Upper lobe of right lung (tissue), 1 donor: ENCODE data around the gene HLA-DQB1. TPM values are rescaled to one million over a fixed set of nuclear protein-coding genes. Genes with fewer than 3 reads are reported as not detected.
"Not testable (repeated sequence)": the region's sequence is repeated elsewhere in the genome, so short reads cannot be mapped to it uniquely, and the experiment has no call there.

ENCODE experiments used
- ATAC-seq: fragments of 200-7000 bp; cut with Tn5 transposase; one replicate; pipeline ENCODE4 v1.9.1; 2020; ENCODE audit warnings: mild to moderate bottlenecking, moderate library complexity
- DNase-seq: peaks from one replicate; pipeline ENCODE4 v3.0.0-alpha.2; 2020
- H3K27ac ChIP-seq: fragments of 200-600 bp; one replicate; pipeline ENCODE4 v1.8.0; 2022
- H3K27me3 ChIP-seq: fragments of 200-600 bp; one replicate; pipeline ENCODE4 v1.8.0; 2022; ENCODE audit warnings: mild to moderate bottlenecking
- H3K36me3 ChIP-seq: fragments of 200-600 bp; one replicate; pipeline ENCODE4 v1.8.0; 2022
- H3K4me1 ChIP-seq: fragments of 200-600 bp; one replicate; pipeline ENCODE4 v1.8.0; 2022
- H3K4me3 ChIP-seq: fragments of 200-600 bp; one replicate; pipeline ENCODE4 v1.8.0; 2022; ENCODE audit warnings: mild to moderate bottlenecking
- H3K9me3 ChIP-seq: fragments of 200-600 bp; one replicate; pipeline ENCODE4 v1.8.0; 2022
- CTCF ChIP-seq: fragments of 200-600 bp; IDR thresholded peaks from one replicate; pipeline ENCODE4 v1.8.0; 2022; ENCODE audit warnings: antibody characterized with exemption
- intact Hi-C: fragments of 100-400 bp; cut with DNase I; formaldehyde crosslinking; loops from one replicate; pipeline ENCODE4 v1.11.0; 2022
- long read RNA-seq: library from polyadenylated mRNA; unstranded; transcript quantifications from one replicate; pipeline ENCODE4 v2.0.0, GENCODE V29; 2021
- total RNA-seq: library from RNA; stranded (reverse); fragmentation: NEBNext Ultra II Directional; extraction: Animal tissue kit (Norgen Biotek cat#: 25700); gene quantifications from one replicate; pipeline ENCODE4 v1.2.1, GENCODE V29; 2021
- donor health status: DM: no; HTN: yes; CAD: no; lungs with severe emphysema.

Gene HLA-DQB1
- 94.9 TPM for total RNA-seq
- long read RNA-seq, transcript HLA-DQB1-205 (5 exons, 1,642 nt), result major isoform, 218 of 259 reads
- long read RNA-seq, partial matches to known transcripts, result 26 of 259 reads
- long read RNA-seq, other reads (novel, unspliced or antisense), result 10 of 259 reads

GRCh38 chr6:32666420-32667300, at the start of gene HLA-DQB1:
HLA-DQB1 (minus strand) TSS chr6:32666657; CDS start chr6:32666607, 50 bp downstream.
- peak; percentile 83 for ATAC-seq
- no peaks in the 10 kb centered on the region for H3K27me3 ChIP-seq
- no peak for TF ChIP-seq CTCF
- no peaks in the 10 kb centered on the region for H3K9me3 ChIP-seq
- intact Hi-C loops, result loop anchor here (10.0 kb wide), 1 partner anchor 98 kb away; the partner anchor contains the start of gene HLA-DQB2
- H3K36me3 ChIP-seq, result no peaks in the 10 kb centered on the region
- no peak within 1 kb of the TSS for H3K4me3 ChIP-seq
- H3K4me1 ChIP-seq, result no peaks in the 10 kb centered on the region
- no peak within 1 kb of the TSS for H3K27ac ChIP-seq
- DNase-seq, result no peak

GRCh38 chr6:32713241-32713640, 46.8 kb upstream of the HLA-DQB1 start:
- DNase-seq (no peak), ATAC-seq (no peak)
- no peak for TF ChIP-seq CTCF
- H3K27me3 ChIP-seq, result no peaks in the 10 kb centered on the region
- H3K4me3 ChIP-seq, result no peak overlapping the region
- H3K27ac ChIP-seq, result no peak overlapping the region
- no peaks in the 10 kb centered on the region for H3K9me3 ChIP-seq
- H3K36me3 ChIP-seq, result no peaks in the 10 kb centered on the region
- intact Hi-C loops, result no loop called here
- H3K4me1 ChIP-seq, result no peaks in the 10 kb centered on the region

- intact Hi-C loops, result no loop called here
- H3K27me3 ChIP-seq, result no peaks in the 10 kb centered on the region
- H3K4me1 ChIP-seq, result no peaks in the 10 kb centered on the region
- H3K27ac ChIP-seq, result no peak overlapping the region
- no peak for TF ChIP-seq CTCF
- ATAC-seq (no peak), DNase-seq (no peak)
- H3K9me3 ChIP-seq, result no peaks in the 10 kb centered on the region
- H3K36me3 ChIP-seq, result no peaks in the 10 kb centered on the region
- no peak overlapping the region for H3K4me3 ChIP-seq
Measured at GRCh38 chr6:32709625-32710024, 43.2 kb upstream of the HLA-DQB1 start.

GRCh38 chr6:32705164-32705563, 38.7 kb upstream of the HLA-DQB1 start:
- H3K4me3 ChIP-seq, H3K27ac ChIP-seq, H3K9me3 ChIP-seq, H3K4me1 ChIP-seq, ATAC-seq, DNase-seq, H3K36me3 ChIP-seq, intact Hi-C loops, H3K27me3 ChIP-seq: not testable (repeated sequence)

GRCh38 chr6:32703347-32703746, 36.9 kb upstream of the HLA-DQB1 start:
- Histone ChIP-seq H3K27me3 (no peaks in the 10 kb centered on the region), H3K9me3 (no peaks in the 10 kb centered on the region), H3K4me1 (no peaks in the 10 kb centered on the region), H3K4me3 (no peak overlapping the region), H3K27ac (no peak overlapping the region), H3K36me3 (no peaks in the 10 kb centered on the region)
- no peak for ATAC-seq
- no peak for TF ChIP-seq CTCF
- intact Hi-C loops, result loop anchor here (5.0 kb wide), 1 partner anchor 271 kb away; no protein-coding TSS in a partner anchor
- DNase-seq, result no peak

- intact Hi-C loops, result loop anchor here (5.0 kb wide), 1 partner anchor 268 kb away; no protein-coding TSS in a partner anchor
Measured at GRCh38 chr6:32700391-32701040, 34.1 kb upstream of the HLA-DQB1 start.

More at GRCh38 chr6:32700391-32701040, 34.1 kb upstream of the HLA-DQB1 start:
- no peak overlapping the region for H3K27ac ChIP-seq
- no peaks in the 10 kb centered on the region for H3K4me1 ChIP-seq
- H3K27me3 ChIP-seq, result no peaks in the 10 kb centered on the region
- no peaks in the 10 kb centered on the region for H3K9me3 ChIP-seq
- DNase-seq, result no peak
- H3K36me3 ChIP-seq, result no peaks in the 10 kb centered on the region
- peak; percentile 94 for ATAC-seq
- TF ChIP-seq CTCF, result peak; percentile 64
- no peak overlapping the region for H3K4me3 ChIP-seq
